GM18498 (cell line): ENCODE results near the gene HOXA10.

Source experiments
- ATAC-seq: cut with Tn5 transposase; IDR thresholded peaks from one replicate; pipeline ENCODE4 v1.9.1; 2021; ENCODE audit warnings: mild to moderate bottlenecking, moderate library complexity; ENCODE audit not compliant: unreplicated experiment

The HOXA10 gene

GRCh38 chr7:27203964-27204594 lies 30.0 kb upstream of the HOXA10 start:
- no peak for ATAC-seq

GRCh38 chr7:27203365-27203953 lies 29.3 kb upstream of the HOXA10 start:
- ATAC-seq: no peak

GRCh38 chr7:27202862-27203134 lies 28.7 kb upstream of the HOXA10 start:
- ATAC-seq: no peak

- no peak for ATAC-seq
Measured at GRCh38 chr7:27202018-27202861, 28.1 kb upstream of the HOXA10 start.

GRCh38 chr7:27201580-27202017 lies 27.5 kb upstream of the HOXA10 start:
- no peak for ATAC-seq

- no peak for ATAC-seq
Measured at GRCh38 chr7:27200761-27201579, 26.9 kb upstream of the HOXA10 start.

- ATAC-seq: peak; percentile 48
Measured at GRCh38 chr7:27199849-27200760, 26.0 kb upstream of the HOXA10 start, which contains the start of gene HOXA13. HOXA13 (minus strand) TSS chr7:27200091; CDS start chr7:27200077, 14 bp downstream.

GRCh38 chr7:27198871-27199801 lies 25.0 kb upstream of the HOXA10 start:
- ATAC-seq: no peak

GRCh38 chr7:27198138-27198841 lies 24.2 kb upstream of the HOXA10 start:
- no peak for ATAC-seq

GRCh38 chr7:27197137-27198042 lies 23.3 kb upstream of the HOXA10 start:
- ATAC-seq: no peak

GRCh38 chr7:27196287-27196767 lies 22.2 kb upstream of the HOXA10 start:
- no peak for ATAC-seq

GRCh38 chr7:27194686-27195379 lies 20.7 kb upstream of the HOXA10 start:
- no peak for ATAC-seq

- ATAC-seq: no peak
Measured at GRCh38 chr7:27194002-27194352, 19.9 kb upstream of the HOXA10 start.

- ATAC-seq: no peak
Measured at GRCh38 chr7:27193335-27194001, 19.3 kb upstream of the HOXA10 start.

GRCh38 chr7:27192546-27193334 lies 18.6 kb upstream of the HOXA10 start:
- no peak for ATAC-seq
